Measurements from ENCODE around the gene GALNTL6. TPM values are rescaled to one million over a fixed set of nuclear protein-coding genes. Genes with fewer than 3 reads are reported as not detected.
"Not testable (repeated sequence)": the region's sequence is repeated elsewhere in the genome, so short reads cannot be mapped to it uniquely, and the experiment has no call there.

Gene GALNTL6
- total RNA-seq, 4 donors from 2014 or later, result 0.67 to 0.70 TPM; not detected in 2

DNA sequence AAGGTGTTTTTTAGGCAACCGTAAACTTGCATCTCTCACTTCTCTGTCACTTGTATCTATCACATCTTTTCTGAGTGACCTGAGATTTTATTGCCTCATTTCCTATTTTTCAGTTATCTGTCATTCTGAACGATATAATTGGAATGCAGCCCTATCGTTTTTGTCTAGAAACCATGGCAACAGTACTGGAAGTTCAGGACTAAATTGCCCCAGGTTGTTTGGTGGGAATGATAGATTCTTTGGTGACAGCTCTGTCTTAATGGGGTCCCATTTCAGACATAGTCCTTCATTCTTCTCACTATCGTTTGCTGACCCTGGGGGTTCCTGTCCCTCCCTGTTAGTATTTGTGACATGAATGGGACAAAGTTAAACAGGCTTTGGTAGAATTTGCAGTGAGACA is 1087.7 kb downstream of the GALNTL6 start:
- Histone ChIP-seq H3K4me1 (no peaks in the 10 kb centered on the region), H3K4me3 (no peak overlapping the region), H3K36me3 (no peaks in the 10 kb centered on the region), H3K27ac (no peak overlapping the region), H3K27me3 (no peaks in the 10 kb centered on the region), H3K9me3 (peaks cover 0 to 5% (median 0%) of the 10 kb centered on the region in 4 donors)
- TF ChIP-seq CTCF (IDR thresholded peaks at IDR 0.05) (no peak), POLR2A (IDR thresholded peaks at IDR 0.05) (no peak)
- no peak for DNase-seq

DNA sequence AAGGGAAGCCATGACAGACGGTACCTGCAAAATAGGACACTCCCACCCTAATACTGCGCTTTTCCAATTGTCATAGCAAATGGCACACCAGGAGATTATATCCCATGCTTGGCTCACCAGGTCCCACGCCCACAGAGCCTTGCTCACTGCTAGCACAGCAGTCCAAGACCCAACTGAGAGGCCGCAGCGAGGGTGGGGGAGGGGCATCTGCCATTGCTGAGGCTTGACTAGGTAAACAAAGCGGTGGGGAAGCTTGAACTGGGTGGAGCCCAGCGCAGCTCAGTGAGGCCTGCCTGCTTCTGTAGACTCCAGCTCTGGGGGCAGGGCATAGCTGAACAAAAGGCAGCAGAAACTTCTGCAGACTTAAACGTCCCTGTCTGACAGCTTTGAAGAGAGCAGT is 1099.3 kb downstream of the GALNTL6 start:
- DNase-seq, H3K4me3 ChIP-seq, H3K4me1 ChIP-seq, H3K27me3 ChIP-seq, H3K9me3 ChIP-seq, H3K36me3 ChIP-seq, H3K27ac ChIP-seq: not testable (repeated sequence)

- not testable (repeated sequence) for DNase-seq, H3K27me3 ChIP-seq, H3K36me3 ChIP-seq, H3K27ac ChIP-seq, H3K9me3 ChIP-seq, H3K4me1 ChIP-seq, H3K4me3 ChIP-seq
These were observed 1104.2 kb downstream of the GALNTL6 start for GRCh38 chr4:172917403-172917802.

GRCh38 chr4:172919269-172919668 is 1106.1 kb downstream of the GALNTL6 start:
- DNase-seq, result no peak
- Histone ChIP-seq H3K36me3 (no peaks in the 10 kb centered on the region), H3K27ac (no peak overlapping the region), H3K4me1 (no peaks in the 10 kb centered on the region), H3K27me3 (no peaks in the 10 kb centered on the region), H3K9me3 (no peaks in the 10 kb centered on the region), H3K4me3 (no peak overlapping the region)
- no peak for TF ChIP-seq CTCF (IDR thresholded peaks at IDR 0.05)
- TF ChIP-seq POLR2A (IDR thresholded peaks at IDR 0.05), result no peak

- no peak for DNase-seq
- Histone ChIP-seq H3K4me1 (no peaks in the 10 kb centered on the region), H3K27ac (no peak overlapping the region), H3K27me3 (no peaks in the 10 kb centered on the region), H3K4me3 (no peak overlapping the region), H3K9me3 (no peaks in the 10 kb centered on the region), H3K36me3 (no peaks in the 10 kb centered on the region)
- TF ChIP-seq POLR2A (IDR thresholded peaks at IDR 0.05) (no peak), CTCF (IDR thresholded peaks at IDR 0.05) (no peak)
These were observed 1114.1 kb downstream of the GALNTL6 start for GRCh38 chr4:172927096-172927814.

DNA sequence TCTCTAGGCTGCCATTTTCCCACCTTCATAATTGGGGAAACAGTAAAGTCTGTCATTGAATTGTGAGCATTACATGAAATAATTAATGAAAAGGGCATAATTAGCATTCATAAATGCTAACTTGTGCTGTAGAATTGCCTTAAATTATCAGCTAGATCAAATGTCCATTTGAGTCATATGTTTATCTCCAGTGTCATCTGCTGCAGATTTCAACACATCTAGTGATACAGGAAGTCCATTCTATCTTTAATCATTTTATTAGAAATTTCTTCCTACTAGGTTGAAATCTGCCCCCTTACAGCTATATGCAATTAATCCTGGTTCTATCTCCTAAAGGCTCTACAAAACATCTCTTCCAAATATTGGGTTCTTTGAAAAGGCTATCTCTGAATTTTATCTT is 1115.1 kb downstream of the GALNTL6 start:
- no peaks in the 10 kb centered on the region for H3K36me3 ChIP-seq
- H3K4me3 ChIP-seq, result no peak overlapping the region
- no peaks in the 10 kb centered on the region for H3K4me1 ChIP-seq
- H3K9me3 ChIP-seq, result no peaks in the 10 kb centered on the region
- no peaks in the 10 kb centered on the region for H3K27me3 ChIP-seq
- DNase-seq, result no peak
- no peak for TF ChIP-seq POLR2A (IDR thresholded peaks at IDR 0.05)
- TF ChIP-seq CTCF (IDR thresholded peaks at IDR 0.05), result no peak
- H3K27ac ChIP-seq, result no peak overlapping the region

Data from Peyer's patch (tissue), 4 donors.